IPS-20b (cell line): ENCODE data around the gene FMC1.
"Not testable (repeated sequence)": the region's sequence is repeated elsewhere in the genome, so short reads cannot be mapped to it uniquely, and the experiment has no call there.

ENCODE experiments used
- H3K27ac ChIP-seq: one replicate; pipeline ENCODE4 v1.5.1; 2013; ENCODE audit warnings: low read length
- H3K27me3 ChIP-seq: 2 replicates; pipeline ENCODE4 v1.6.1; 2013; ENCODE audit warnings: mild to moderate bottlenecking, low read length, inconsistent platforms; ENCODE audit not compliant: insufficient read depth
- H3K36me3 ChIP-seq: 2 replicates; pipeline ENCODE4 v1.6.1; 2013; ENCODE audit warnings: low read depth, mild to moderate bottlenecking, inconsistent platforms, low read length, moderate library complexity; ENCODE audit not compliant: insufficient read depth
- H3K4me1 ChIP-seq: 2 replicates; pipeline ENCODE4 v1.6.1; 2013; ENCODE audit warnings: mild to moderate bottlenecking, control low read depth, inconsistent platforms, low read length, moderate library complexity; ENCODE audit not compliant: insufficient read depth
- H3K4me3 ChIP-seq: 2 replicates; pipeline ENCODE4 v1.5.1; 2013; ENCODE audit warnings: mild to moderate bottlenecking, low read length, inconsistent platforms
- H3K9ac ChIP-seq: 2 replicates; pipeline ENCODE4 v1.6.1; 2013; ENCODE audit warnings: low read depth, mild to moderate bottlenecking, inconsistent platforms, low read length, moderate library complexity
- H3K9me3 ChIP-seq: 2 replicates; pipeline ENCODE4 v1.6.1; 2013; ENCODE audit warnings: mild to moderate bottlenecking, low read depth, low read length, inconsistent platforms; ENCODE audit not compliant: insufficient read depth

The FMC1 gene

DNA sequence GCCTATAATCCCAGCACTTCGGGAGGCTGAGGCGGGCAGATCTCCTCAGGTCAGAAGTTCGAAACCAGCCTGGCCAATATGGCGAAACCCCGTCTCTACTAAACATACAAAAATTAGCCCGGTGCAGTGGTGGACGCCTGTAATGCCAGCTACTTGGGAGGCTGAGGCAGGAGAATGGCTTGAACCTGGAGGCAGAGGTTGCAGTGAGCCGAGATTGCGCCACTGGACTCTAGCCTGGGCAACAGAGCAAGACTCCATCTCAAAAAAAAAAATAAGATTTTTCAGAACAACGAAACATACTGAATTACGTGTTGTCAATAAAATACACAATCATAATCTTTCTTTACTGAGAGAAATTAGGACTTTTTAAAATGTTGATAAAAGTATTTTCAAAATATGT, 16.4 kb upstream of the FMC1 start:
- H3K4me3 ChIP-seq, H3K4me1 ChIP-seq, H3K36me3 ChIP-seq, H3K9me3 ChIP-seq, H3K27me3 ChIP-seq, H3K27ac ChIP-seq, H3K9ac ChIP-seq: not testable (repeated sequence)

GRCh38 chr7:139328375-139328774, 12.8 kb upstream of the FMC1 start:
- Histone ChIP-seq H3K27me3 (no peaks in the 10 kb centered on the region), H3K27ac (no peak overlapping the region), H3K4me3 (no peak overlapping the region)

GRCh38 chr7:139329119-139329518, 12.0 kb upstream of the FMC1 start:
- Histone ChIP-seq H3K4me1 (no peaks in the 10 kb centered on the region), H3K36me3 (no peaks in the 10 kb centered on the region), H3K27me3 (no peaks in the 10 kb centered on the region), H3K27ac (no peak overlapping the region), H3K9ac (no peak overlapping the region), H3K4me3 (no peak overlapping the region), H3K9me3 (no peaks in the 10 kb centered on the region)

More at GRCh38 chr7:139328375-139328774, 12.8 kb upstream of the FMC1 start:
- no peaks in the 10 kb centered on the region for H3K36me3 ChIP-seq
- H3K9ac ChIP-seq = no peak overlapping the region
- H3K4me1 ChIP-seq = no peaks in the 10 kb centered on the region
- no peaks in the 10 kb centered on the region for H3K9me3 ChIP-seq

DNA sequence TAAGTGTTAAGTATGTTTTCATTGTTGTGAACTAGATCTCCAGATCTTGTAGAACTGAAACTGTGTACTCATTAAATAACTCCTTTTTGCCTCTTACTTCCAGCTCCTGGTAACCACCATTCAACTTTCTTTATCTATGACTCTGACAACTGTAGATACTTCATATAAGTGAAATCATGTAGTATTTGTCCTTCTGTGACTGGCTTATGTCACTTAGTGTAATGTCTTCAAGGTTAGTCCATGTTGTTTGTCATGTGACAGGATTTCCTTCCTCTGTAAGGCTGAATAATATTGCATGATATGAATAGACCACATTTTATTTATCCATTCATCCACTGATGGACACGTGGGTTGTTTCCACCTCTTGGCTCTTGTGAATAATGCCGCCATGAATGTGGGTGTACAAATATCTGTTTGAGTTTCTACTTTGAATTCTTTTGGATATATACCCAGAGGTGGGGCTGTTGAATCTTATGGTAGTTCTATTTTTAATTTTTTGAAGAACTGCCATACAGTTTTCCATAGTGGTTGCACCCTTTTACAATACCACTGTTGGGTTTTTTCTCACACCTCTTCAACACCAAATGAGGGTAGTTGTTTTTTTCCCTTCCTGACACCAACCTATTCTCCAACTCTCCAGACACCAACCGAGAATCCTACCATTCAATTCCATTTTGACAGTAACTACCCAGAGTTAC, 10.7 kb upstream of the FMC1 start:
- Histone ChIP-seq H3K27me3 (no peaks in the 10 kb centered on the region), H3K36me3 (no peaks in the 10 kb centered on the region), H3K9me3 (no peaks in the 10 kb centered on the region), H3K4me1 (no peaks in the 10 kb centered on the region), H3K27ac (no peak overlapping the region), H3K9ac (no peak overlapping the region), H3K4me3 (no peak overlapping the region)

DNA sequence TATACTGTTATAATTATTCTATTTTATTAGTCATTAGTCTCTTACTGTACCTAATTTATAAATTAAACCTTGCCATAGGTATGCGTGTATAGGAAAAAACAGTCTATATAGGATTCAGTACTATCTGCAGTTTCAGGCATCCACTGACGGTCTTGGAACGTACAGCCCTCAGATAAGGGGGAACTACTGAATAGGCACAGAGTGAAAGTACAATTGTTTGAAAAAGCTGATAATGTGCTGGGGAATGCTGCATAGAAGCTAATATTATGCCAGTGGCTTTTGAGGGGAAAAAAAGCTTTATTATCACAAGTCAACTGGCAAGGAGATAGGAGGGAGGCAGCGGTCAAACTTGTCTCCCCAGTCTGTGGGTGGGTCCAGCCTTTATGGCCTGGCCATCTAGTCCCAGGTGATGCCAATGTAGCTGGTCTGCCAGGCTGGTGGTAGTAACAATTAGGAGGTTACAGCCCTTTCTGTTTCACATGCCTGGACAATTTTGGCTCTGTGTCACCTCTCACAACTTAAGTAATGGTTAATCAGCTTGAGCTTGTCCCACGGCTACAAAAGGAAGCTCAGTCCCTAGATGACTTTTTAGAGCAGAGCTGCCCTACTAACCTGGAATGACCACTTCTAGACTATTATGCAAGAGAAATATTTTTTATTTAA, 8.3 kb upstream of the FMC1 start:
- no peaks in the 10 kb centered on the region for H3K4me1 ChIP-seq
- H3K27ac ChIP-seq = no peak overlapping the region
- H3K4me3 ChIP-seq = no peak overlapping the region
- H3K9me3 ChIP-seq = no peaks in the 10 kb centered on the region
- no peaks in the 10 kb centered on the region for H3K27me3 ChIP-seq
- no peak overlapping the region for H3K9ac ChIP-seq
- H3K36me3 ChIP-seq = no peaks in the 10 kb centered on the region

- not testable (repeated sequence) for H3K27ac ChIP-seq, H3K9me3 ChIP-seq, H3K27me3 ChIP-seq, H3K9ac ChIP-seq, H3K4me3 ChIP-seq, H3K36me3 ChIP-seq, H3K4me1 ChIP-seq
Measured at GRCh38 chr7:139333443-139333842, 7.7 kb upstream of the FMC1 start.

DNA sequence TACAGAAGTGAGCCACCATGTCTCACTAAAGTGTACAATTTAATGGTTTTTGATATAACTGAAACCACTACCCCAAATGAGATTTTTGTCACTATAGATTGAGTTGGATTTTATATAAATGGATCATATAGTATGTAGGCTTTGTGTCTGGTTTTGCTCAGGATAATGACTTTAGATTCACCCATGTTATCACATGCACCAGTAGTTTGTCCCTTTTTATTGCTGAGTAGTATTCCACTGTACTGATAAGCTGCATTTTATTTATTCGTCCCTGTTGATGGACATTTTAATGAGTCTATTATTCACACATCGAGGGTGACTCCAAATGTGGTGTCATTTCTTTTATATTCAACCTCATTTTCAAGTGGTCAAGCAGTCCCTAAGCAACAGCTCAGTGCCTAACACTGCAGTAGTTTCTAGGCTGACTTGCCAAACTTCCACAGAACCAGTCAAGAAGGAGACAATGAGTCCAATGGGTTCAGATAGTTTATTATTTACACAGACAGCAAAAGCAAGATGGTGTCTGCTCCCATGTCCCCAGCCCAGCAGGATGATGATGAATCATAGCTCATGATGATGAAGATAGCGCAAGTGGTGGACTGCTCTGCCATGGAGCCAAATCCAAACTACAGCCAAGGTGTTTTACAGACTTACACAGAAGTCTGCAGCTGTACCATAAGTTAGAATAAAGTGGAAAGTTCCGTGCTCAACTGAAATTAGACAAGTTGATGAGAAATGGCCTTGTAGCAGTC, 6.6 kb upstream of the FMC1 start:
- Histone ChIP-seq H3K36me3 (no peaks in the 10 kb centered on the region), H3K9me3 (0 out of 2 replicates have a peak, but pooled peaks cover 2% of the 10 kb centered on the region), H3K9ac (no peak overlapping the region), H3K4me1 (no peaks in the 10 kb centered on the region), H3K27me3 (no peaks in the 10 kb centered on the region), H3K27ac (no peak overlapping the region), H3K4me3 (no peak overlapping the region)

DNA sequence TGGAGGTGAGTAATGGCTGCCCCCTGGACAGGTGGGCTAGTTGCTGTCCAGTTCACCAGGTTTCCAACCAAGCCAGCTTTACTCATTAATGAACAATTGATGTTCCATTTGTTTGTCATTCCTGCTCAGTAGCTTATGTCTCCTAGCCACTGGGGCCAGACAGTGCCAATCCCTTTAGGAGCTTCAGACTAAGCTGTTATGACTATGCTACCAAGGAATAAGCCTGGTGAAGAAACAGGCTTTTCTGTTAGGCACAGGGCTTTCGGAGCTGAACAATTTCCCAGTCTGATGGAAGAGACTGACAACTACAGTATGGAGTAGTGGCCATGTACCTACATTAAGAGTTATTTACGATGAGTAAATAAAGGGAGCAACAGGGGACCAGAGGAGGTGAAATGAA, 2.1 kb upstream of the FMC1 start:
- Histone ChIP-seq H3K9ac (no peak overlapping the region), H3K9me3 (0 out of 2 replicates have a peak, but pooled peaks cover 3% of the 10 kb centered on the region)

GRCh38 chr7:139339698-139340036, 1.5 kb upstream of the FMC1 start:
- 0 out of 2 replicates have a peak, but pooled peaks cover 3% of the 10 kb centered on the region for H3K36me3 ChIP-seq
- 0 out of 2 replicates have a peak, but pooled peaks cover 3% of the 10 kb centered on the region for H3K9me3 ChIP-seq
- H3K9ac ChIP-seq = no peak overlapping the region
- H3K27me3 ChIP-seq = no peaks in the 10 kb centered on the region
- H3K4me1 ChIP-seq = no peaks in the 10 kb centered on the region
- no peak overlapping the region for H3K27ac ChIP-seq
- H3K4me3 ChIP-seq = peak overlapping the region; percentile 100

More for the DNA sequence above, 2.1 kb upstream of the FMC1 start:
- no peaks in the 10 kb centered on the region for H3K27me3 ChIP-seq
- no peak overlapping the region for H3K27ac ChIP-seq
- 0 out of 2 replicates have a peak, but pooled peaks cover 3% of the 10 kb centered on the region for H3K36me3 ChIP-seq
- H3K4me1 ChIP-seq = no peaks in the 10 kb centered on the region
- no peak overlapping the region for H3K4me3 ChIP-seq

DNA sequence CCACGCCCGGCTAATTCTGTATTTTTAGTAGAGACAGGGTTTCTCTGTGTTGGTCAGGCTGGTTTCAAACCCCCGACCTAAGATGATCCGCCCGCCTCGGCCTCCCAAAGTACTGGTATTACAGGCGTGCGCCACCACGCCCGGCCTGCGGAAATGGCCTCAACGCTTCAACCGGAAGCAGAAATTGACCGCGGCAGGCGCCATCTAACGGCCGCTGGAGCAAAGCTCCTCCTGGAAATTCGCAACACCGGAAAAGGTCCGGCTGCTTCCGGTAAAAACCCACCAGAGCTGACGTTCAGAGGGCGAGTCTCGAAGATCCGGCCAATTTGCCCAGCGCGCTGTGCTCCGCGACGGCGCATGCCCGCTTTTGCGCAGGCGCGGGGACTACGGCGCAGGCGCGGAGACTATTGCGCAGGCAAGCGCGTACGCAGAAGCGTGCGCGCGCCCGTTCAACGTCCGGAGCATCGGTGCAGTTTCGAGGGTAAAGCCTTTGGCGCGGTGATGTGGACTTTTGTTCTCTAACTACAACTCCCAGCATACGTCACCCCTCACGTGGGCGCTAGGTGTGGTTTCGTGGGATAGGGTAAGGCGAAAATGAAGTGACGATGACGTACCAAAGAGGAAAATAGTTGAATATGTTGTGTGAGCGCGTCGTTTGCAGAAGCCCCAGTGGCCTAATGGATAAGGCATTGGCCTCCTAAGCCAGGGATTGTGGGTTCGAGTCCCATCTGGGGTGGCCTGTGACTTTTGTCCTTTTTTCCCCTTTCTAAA, 915 bp upstream of the FMC1 start:
- H3K4me1 ChIP-seq = no peaks in the 10 kb centered on the region
- H3K4me3 ChIP-seq = peak overlapping the region; percentile 100
- 0 out of 2 replicates have a peak, but pooled peaks cover 3% of the 10 kb centered on the region for H3K9me3 ChIP-seq
- peak overlapping the region; percentile 100 for H3K9ac ChIP-seq
- H3K27ac ChIP-seq = peak overlapping the region; percentile 100
- no peaks in the 10 kb centered on the region for H3K27me3 ChIP-seq
- H3K36me3 ChIP-seq = peaks cover 6% of the 10 kb centered on the region

GRCh38 chr7:139340808-139341057, 404 bp upstream of the FMC1 start:
- Histone ChIP-seq H3K9me3 (0 out of 2 replicates have a peak, but pooled peaks cover 3% of the 10 kb centered on the region), H3K36me3 (peaks cover 10% of the 10 kb centered on the region), H3K27ac (peak overlapping the region; percentile 100), H3K4me1 (no peaks in the 10 kb centered on the region), H3K4me3 (peak overlapping the region; percentile 100), H3K9ac (peak overlapping the region; percentile 100), H3K27me3 (no peaks in the 10 kb centered on the region)
